K562 (cell line): ENCODE measurements around the gene POR. TPM values are rescaled to one million over a fixed set of nuclear protein-coding genes. Genes with fewer than 3 reads are reported as not detected.

ENCODE experiments used
- CBX1 ChIP-seq: sonication (generic); IDR thresholded peaks from 2 replicates; pipeline ENCODE4 v1.6.1; 2016; ENCODE audit warnings: antibody characterized with exemption, low read depth, mild to moderate bottlenecking
- CBX5 ChIP-seq: IDR thresholded peaks from 2 replicates; pipeline ENCODE4 v1.6.1; 2014; ENCODE audit warnings: low read depth, borderline replicate concordance
- CHD4 ChIP-seq: fragments of 200-600 bp; sonication (generic); IDR thresholded peaks from 3 replicates; pipeline ENCODE4 v1.6.1; 2012; ENCODE audit warnings: low read depth, mild to moderate bottlenecking, mixed read lengths, low read length, inconsistent platforms; ENCODE audit not compliant: insufficient read depth, insufficient replicate concordance, poor library complexity, severe bottlenecking
- ETV1 ChIP-seq: fragments of 450-650 bp; conservative IDR thresholded peaks from 2 replicates; pipeline ENCODE4 v1.6.1; 2016; ENCODE audit warnings: missing genetic modification characterization, control low read depth, low read depth, missing compliant biosample characterization
- FOSL1 ChIP-seq: fragments of 200-800 bp; sonication (Bioruptor generic); conservative IDR thresholded peaks from 2 replicates; pipeline ENCODE4 v1.6.1; 2016; ENCODE audit warnings: missing genetic modification characterization, missing compliant biosample characterization
- GTF2F1 ChIP-seq: IDR thresholded peaks from 2 replicates; pipeline ENCODE4 v1.6.1; 2011; ENCODE audit warnings: low read depth, low read length, improper control_type of control experiment
- HCFC1 ChIP-seq: IDR thresholded peaks from 2 replicates; pipeline ENCODE4 v1.6.1; 2012; ENCODE audit warnings: low read depth, low read length, improper control_type of control experiment
- HDGF ChIP-seq: fragments of 450-650 bp; IDR thresholded peaks from 2 replicates; pipeline ENCODE4 v1.6.1; 2016
- ILK ChIP-seq: fragments of 450-650 bp; IDR thresholded peaks from 2 replicates; pipeline ENCODE4 v1.6.1; 2016; ENCODE audit warnings: missing genetic modification characterization, low read depth, mild to moderate bottlenecking, missing compliant biosample characterization, moderate library complexity, borderline replicate concordance
- KDM5B ChIP-seq: fragments of 200-600 bp; sonication (generic); IDR thresholded peaks from 2 replicates; pipeline ENCODE4 v1.6.1; 2012; ENCODE audit warnings: low read depth, mild to moderate bottlenecking, moderate library complexity, low read length, control low read depth, inconsistent platforms; ENCODE audit not compliant: insufficient replicate concordance
- MCM2 ChIP-seq: fragments of 450-650 bp; IDR thresholded peaks from 2 replicates; pipeline ENCODE4 v1.6.1; 2017; ENCODE audit warnings: low read depth, mild to moderate bottlenecking
- PHF20 ChIP-seq: fragments of 450-650 bp; IDR thresholded peaks from 2 replicates; pipeline ENCODE4 v1.6.1; 2018; ENCODE audit not compliant: partially characterized antibody
- ZFP1 ChIP-seq: fragments of 450-650 bp; formaldehyde crosslinking; IDR thresholded peaks from 2 replicates; pipeline ENCODE4 v1.4.0; 2020; ENCODE audit warnings: mild to moderate bottlenecking, mixed read lengths
- ZNF253 ChIP-seq: fragments of 250-450 bp; sonication (Bioruptor Pico); conservative IDR thresholded peaks from 2 replicates; pipeline ENCODE4 v1.6.1; 2021; ENCODE audit warnings: mild to moderate bottlenecking
- ZNF398 ChIP-seq: fragments of 250-450 bp; sonication (Bioruptor Pico); IDR thresholded peaks from 2 replicates; pipeline ENCODE4 v1.8.0; 2021; ENCODE audit warnings: moderate library complexity, mild to moderate bottlenecking, inconsistent platforms
- ZNF695 ChIP-seq: fragments of 450-650 bp; formaldehyde crosslinking; IDR thresholded peaks from 2 replicates; pipeline ENCODE4 v1.4.0; 2020; ENCODE audit warnings: mild to moderate bottlenecking, moderate library complexity
- polyA plus RNA-seq, 8 experiments: library from polyadenylated mRNA; depleted of rRNA in 4 of 8; stranded (reverse) in 5 of 8; unstranded in 3 of 8; fragments of >200 nt; fragmentation: Nextera tagmentation in 2 of 8; fragmentation: Illumina TruSeq in 1 of 8; extraction: Ambion mirVana in 2 of 8; extraction: Trizol in 1 of 8; gene quantifications; 2 replicates each; pipeline versions ENCODE4 v1.2.1 to v1.2.3, GENCODE V29; 2011 to 2014; ENCODE audit warnings: inconsistent platforms in 1 of 8, missing spikeins in 1 of 8
- total RNA-seq, 7 experiments: library from RNA; depleted of rRNA in 6 of 7; stranded (reverse); fragments of >200 nt in 6 of 7; fragmentation: Illumina TruSeq in 2 of 7; extraction: Trizol in 2 of 7; gene quantifications; 2 replicates each; pipeline versions ENCODE4 v1.2.1 to v1.2.3, GENCODE V29; 2011 to 2021; ENCODE audit warnings: low replicate concordance in 1 of 7
- TF ChIP-seq, protein P1 (sequence below): fragments of 450-650 bp; formaldehyde crosslinking; IDR thresholded peaks from 2 replicates; pipeline ENCODE4 v1.4.0; 2020; ENCODE audit warnings: mild to moderate bottlenecking, moderate library complexity
- TF ChIP-seq, protein P2 (sequence below), 2 experiments: IDR thresholded peaks; 2 replicates each; pipeline ENCODE4 v1.6.1; 2012; ENCODE audit warnings: improper control_type of control experiment in 2 of 2, low read depth in 2 of 2, low read length in 2 of 2, borderline replicate concordance in 1 of 2
- TF ChIP-seq, protein P3 (sequence below): sonication (generic); formaldehyde crosslinking; IDR thresholded peaks from 2 replicates; pipeline ENCODE4 v1.8.1; 2023; ENCODE audit warnings: mild to moderate bottlenecking, missing genetic modification reagents

The POR gene
- total and polyA plus RNA-seq, 9 of the 15 experiments (the other 6 are each of a cell fraction or from before 2014, with no cell fraction given): 4.7 to 142 (median 40.8) TPM

- peak; percentile 91 for TF ChIP-seq KDM5B
- TF ChIP-seq FOSL1: 0 out of 2 replicates have a peak, but pooled peaks have one; percentile 48
- TF ChIP-seq ILK: no peak
- TF ChIP-seq CBX5: no peak
- no peak for TF ChIP-seq CHD4
- TF ChIP-seq, protein P1, sequence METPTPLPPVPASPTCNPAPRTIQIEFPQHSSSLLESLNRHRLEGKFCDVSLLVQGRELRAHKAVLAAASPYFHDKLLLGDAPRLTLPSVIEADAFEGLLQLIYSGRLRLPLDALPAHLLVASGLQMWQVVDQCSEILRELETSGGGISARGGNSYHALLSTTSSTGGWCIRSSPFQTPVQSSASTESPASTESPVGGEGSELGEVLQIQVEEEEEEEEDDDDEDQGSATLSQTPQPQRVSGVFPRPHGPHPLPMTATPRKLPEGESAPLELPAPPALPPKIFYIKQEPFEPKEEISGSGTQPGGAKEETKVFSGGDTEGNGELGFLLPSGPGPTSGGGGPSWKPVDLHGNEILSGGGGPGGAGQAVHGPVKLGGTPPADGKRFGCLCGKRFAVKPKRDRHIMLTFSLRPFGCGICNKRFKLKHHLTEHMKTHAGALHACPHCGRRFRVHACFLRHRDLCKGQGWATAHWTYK (CRISPR knock-in tag): peak; percentile 83; the same call in 1 of the 2 replicates
- peak; percentile 58 for TF ChIP-seq HCFC1
- TF ChIP-seq, protein P2, sequence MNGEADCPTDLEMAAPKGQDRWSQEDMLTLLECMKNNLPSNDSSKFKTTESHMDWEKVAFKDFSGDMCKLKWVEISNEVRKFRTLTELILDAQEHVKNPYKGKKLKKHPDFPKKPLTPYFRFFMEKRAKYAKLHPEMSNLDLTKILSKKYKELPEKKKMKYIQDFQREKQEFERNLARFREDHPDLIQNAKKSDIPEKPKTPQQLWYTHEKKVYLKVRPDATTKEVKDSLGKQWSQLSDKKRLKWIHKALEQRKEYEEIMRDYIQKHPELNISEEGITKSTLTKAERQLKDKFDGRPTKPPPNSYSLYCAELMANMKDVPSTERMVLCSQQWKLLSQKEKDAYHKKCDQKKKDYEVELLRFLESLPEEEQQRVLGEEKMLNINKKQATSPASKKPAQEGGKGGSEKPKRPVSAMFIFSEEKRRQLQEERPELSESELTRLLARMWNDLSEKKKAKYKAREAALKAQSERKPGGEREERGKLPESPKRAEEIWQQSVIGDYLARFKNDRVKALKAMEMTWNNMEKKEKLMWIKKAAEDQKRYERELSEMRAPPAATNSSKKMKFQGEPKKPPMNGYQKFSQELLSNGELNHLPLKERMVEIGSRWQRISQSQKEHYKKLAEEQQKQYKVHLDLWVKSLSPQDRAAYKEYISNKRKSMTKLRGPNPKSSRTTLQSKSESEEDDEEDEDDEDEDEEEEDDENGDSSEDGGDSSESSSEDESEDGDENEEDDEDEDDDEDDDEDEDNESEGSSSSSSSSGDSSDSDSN (IDR thresholded peaks at IDR 0.05; ENCODE audit: borderline replicate concordance in 1 of 2, low read depth in 2 of 2, low read length in 2 of 2): no peak; a peak in 1 of 4 replicates
- TF ChIP-seq HDGF: peak; percentile 34; the same call in 1 of the 2 replicates
- TF ChIP-seq ZNF695 (CRISPR knock-in tag): 0 out of 2 replicates have a peak, but pooled peaks have one; percentile 27
- TF ChIP-seq, protein P3, sequence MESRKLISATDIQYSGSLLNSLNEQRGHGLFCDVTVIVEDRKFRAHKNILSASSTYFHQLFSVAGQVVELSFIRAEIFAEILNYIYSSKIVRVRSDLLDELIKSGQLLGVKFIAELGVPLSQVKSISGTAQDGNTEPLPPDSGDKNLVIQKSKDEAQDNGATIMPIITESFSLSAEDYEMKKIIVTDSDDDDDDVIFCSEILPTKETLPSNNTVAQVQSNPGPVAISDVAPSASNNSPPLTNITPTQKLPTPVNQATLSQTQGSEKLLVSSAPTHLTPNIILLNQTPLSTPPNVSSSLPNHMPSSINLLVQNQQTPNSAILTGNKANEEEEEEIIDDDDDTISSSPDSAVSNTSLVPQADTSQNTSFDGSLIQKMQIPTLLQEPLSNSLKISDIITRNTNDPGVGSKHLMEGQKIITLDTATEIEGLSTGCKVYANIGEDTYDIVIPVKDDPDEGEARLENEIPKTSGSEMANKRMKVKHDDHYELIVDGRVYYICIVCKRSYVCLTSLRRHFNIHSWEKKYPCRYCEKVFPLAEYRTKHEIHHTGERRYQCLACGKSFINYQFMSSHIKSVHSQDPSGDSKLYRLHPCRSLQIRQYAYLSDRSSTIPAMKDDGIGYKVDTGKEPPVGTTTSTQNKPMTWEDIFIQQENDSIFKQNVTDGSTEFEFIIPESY (CRISPR knock-in tag): peak; percentile 18; the same call in 1 of the 2 replicates
- TF ChIP-seq GTF2F1: peak; percentile 84; the same call in 1 of the 2 replicates
- no peak for TF ChIP-seq ZFP1 (CRISPR knock-in tag)
- TF ChIP-seq ZNF253: no peak
- TF ChIP-seq ETV1 (tag): peak; percentile 58; the same call in 1 of the 2 replicates
- TF ChIP-seq ZNF398 (CRISPR knock-in tag): no peak
- TF ChIP-seq CBX1: peak; percentile 94; the same call in 1 of the 2 replicates
- no peak for TF ChIP-seq MCM2
- peak; percentile 87 for TF ChIP-seq PHF20
Observed at GRCh38 chr7:75878769-75879611, 36.0 kb upstream of the POR start, which contains the start of gene RHBDD2 (continued).
